Osteocyte (in vitro differentiated cells): Measurements from ENCODE around the gene CCDC47. TPM values are rescaled to one million over a fixed set of nuclear protein-coding genes. Genes with fewer than 3 reads are reported as not detected.
A peak's percentile ranks its signal among the peaks of the same experiment; 100 is the strongest.

Source experiments
- DNase-seq: peaks from one replicate; pipeline ENCODE4 v3.0.0; 2021; ENCODE audit warnings: mixed read lengths; ENCODE audit not compliant: unreplicated experiment; ENCODE audit errors: extremely low spot score
- H3K27ac Mint-ChIP-seq: one replicate; pipeline ENCODE4 v1.8.0; 2021; ENCODE audit warnings: mild to moderate bottlenecking, mixed read lengths; ENCODE audit not compliant: unreplicated experiment
- H3K27me3 Mint-ChIP-seq: one replicate; pipeline ENCODE4 v1.8.0; 2021; ENCODE audit warnings: mixed read lengths; ENCODE audit not compliant: unreplicated experiment
- H3K36me3 Mint-ChIP-seq: one replicate; pipeline ENCODE4 v1.8.0; 2021; ENCODE audit warnings: mixed read lengths; ENCODE audit not compliant: unreplicated experiment
- H3K4me1 Mint-ChIP-seq: one replicate; pipeline ENCODE4 v1.8.0; 2021; ENCODE audit warnings: mixed read lengths; ENCODE audit not compliant: unreplicated experiment
- H3K4me3 Mint-ChIP-seq: one replicate; pipeline ENCODE4 v1.8.0; 2021; ENCODE audit warnings: mild to moderate bottlenecking, moderate library complexity, mixed read lengths; ENCODE audit not compliant: unreplicated experiment
- H3K9me3 Mint-ChIP-seq: one replicate; pipeline ENCODE4 v1.8.0; 2021; ENCODE audit warnings: mixed read lengths; ENCODE audit not compliant: unreplicated experiment
- total RNA-seq: library from RNA; stranded (reverse); gene quantifications from 2 replicates; pipeline ENCODE4 v1.2.1, GENCODE V29; 2021
- TF ChIP-seq, protein P1 (sequence below): fragments of 200-600 bp; sonication (generic); IDR thresholded peaks from 2 replicates; pipeline ENCODE4 v1.5.0; 2021; ENCODE audit warnings: antibody characterized with exemption, mild to moderate bottlenecking, moderate library complexity

The CCDC47 gene
- total RNA-seq, 1 donor from 2014 or later, result 80.6 TPM

DNA sequence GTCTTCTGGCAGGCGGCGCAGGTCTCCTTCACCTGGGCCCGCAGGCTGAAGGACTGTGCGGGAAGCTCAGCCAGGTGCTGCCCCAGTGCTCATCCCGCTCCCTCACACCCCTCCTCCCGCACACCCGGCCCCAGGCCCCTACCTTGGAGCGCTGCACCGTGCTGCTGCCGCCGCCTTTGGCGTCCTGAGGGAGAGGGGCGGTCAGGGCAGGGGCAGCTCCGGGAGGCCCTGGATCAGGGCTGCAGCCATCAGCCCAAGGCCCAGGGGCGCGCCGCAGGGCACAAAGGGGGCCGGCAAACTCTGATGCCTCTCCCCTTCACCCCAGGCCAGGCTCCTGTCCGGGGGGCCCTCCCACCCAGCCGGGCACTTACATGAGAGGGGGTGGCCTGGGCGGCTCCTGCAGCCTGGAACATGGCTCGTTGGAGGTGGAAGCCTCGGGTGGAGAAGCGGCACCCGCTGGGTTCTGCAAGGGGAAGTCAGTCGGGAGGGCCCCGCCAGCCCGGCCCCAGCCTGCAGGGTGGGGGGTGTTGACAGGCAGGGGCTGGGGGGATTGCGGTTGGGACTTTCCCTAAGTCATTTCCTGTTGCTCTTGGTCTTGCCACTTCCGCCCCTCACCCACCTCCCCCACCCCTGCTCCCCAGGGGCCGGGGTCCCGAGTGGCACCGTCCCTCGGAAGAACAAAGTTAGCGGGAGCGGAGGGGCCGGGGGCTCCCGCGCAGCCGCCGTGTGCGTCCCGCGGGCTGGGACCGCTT is 74.3 kb downstream of the CCDC47 start:
- Mint-ChIP-seq H3K4me3 (peak overlapping the region; percentile 77), H3K36me3 (peaks cover 13% of the 10 kb centered on the region), H3K9me3 (no peaks in the 10 kb centered on the region), H3K27me3 (no peaks in the 10 kb centered on the region), H3K27ac (no peak overlapping the region), H3K4me1 (peaks cover 34% of the 10 kb centered on the region)
- DNase-seq, result no peak
- TF ChIP-seq, protein P1, sequence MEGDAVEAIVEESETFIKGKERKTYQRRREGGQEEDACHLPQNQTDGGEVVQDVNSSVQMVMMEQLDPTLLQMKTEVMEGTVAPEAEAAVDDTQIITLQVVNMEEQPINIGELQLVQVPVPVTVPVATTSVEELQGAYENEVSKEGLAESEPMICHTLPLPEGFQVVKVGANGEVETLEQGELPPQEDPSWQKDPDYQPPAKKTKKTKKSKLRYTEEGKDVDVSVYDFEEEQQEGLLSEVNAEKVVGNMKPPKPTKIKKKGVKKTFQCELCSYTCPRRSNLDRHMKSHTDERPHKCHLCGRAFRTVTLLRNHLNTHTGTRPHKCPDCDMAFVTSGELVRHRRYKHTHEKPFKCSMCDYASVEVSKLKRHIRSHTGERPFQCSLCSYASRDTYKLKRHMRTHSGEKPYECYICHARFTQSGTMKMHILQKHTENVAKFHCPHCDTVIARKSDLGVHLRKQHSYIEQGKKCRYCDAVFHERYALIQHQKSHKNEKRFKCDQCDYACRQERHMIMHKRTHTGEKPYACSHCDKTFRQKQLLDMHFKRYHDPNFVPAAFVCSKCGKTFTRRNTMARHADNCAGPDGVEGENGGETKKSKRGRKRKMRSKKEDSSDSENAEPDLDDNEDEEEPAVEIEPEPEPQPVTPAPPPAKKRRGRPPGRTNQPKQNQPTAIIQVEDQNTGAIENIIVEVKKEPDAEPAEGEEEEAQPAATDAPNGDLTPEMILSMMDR, result no peak

DNA sequence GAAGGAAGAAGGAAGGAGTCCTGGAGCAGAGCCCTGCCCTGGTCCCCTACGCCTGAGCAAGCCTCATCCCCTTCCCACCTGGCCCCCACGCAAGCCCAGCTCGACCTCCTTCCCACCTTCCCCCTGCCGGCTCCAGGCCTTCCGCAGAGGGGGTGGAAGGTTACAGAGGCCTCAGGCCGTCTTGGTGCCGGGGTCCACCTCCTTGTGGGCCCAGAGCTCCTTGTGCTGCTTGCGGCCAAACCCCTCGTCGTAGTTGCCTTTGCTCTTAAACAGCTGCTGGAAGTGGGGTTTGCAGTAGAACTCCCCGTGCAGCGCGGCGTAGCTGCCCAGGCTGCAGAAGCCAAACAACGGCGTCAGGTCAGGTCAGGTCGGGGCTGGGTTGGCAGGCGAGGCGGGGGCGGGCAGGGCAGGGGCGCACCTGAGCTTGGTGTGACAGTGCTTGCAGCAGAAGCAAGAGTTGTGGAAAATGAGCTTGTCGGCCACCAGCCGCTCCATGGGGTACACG is 75.0 kb downstream of the CCDC47 start:
- peaks cover 10% of the 10 kb centered on the region for H3K36me3 Mint-ChIP-seq
- DNase-seq, result no peak
- no peak overlapping the region for H3K27ac Mint-ChIP-seq
- H3K9me3 Mint-ChIP-seq, result no peaks in the 10 kb centered on the region
- peaks cover 32% of the 10 kb centered on the region for H3K4me1 Mint-ChIP-seq
- peak overlapping the region; percentile 77 for H3K4me3 Mint-ChIP-seq
- H3K27me3 Mint-ChIP-seq, result no peaks in the 10 kb centered on the region
- TF ChIP-seq, protein P1, result no peak

DNA sequence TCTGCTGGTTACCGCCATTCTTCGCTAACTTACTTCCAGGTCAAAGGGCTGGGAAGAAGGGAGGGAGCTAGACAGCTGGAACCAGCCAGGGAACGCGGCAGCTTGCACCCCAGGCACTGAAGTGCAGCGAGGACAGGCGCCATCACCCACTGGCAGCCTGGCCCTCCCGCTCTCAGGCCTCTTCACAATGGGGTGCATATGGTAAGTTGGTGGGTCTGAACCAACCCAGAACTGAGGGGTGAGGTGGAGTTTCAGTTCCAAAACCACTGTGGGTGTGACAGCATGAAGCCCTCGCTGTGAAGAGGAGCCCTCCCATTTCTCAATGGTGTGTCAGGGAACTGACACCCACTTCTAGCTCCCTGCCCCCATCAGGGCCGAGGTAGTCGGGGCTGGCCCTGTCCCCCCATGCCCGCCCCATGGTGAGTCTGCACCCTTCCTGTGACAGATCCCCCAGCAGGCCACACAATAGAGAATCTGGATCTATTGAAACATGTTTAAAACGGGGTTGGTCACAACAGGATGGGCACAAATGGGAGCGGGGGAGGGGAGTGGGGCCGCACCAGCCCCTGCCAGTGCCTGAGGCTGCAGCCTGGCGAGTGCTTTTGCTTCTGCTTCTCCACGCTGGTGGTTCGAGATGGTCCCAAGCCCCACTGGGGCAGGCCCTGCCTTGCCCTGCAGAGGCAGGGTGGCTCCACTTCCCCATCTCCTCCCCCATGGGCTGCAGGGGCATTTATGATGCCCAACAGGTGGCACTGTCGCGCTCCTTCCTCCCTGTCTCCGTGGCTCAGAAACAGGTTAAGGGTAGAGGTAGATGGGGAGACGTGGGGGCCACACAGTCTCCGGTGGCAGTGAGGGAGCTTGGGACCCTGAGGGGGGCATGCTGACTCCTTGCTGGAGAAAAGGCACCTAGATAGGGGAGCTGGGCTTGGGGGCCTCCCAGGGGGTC is 75.8 kb downstream of the CCDC47 start:
- H3K4me3 Mint-ChIP-seq, result peak overlapping the region; percentile 45
- H3K27me3 Mint-ChIP-seq, result no peaks in the 10 kb centered on the region
- no peak for DNase-seq
- peaks cover 3% of the 10 kb centered on the region for H3K36me3 Mint-ChIP-seq
- H3K4me1 Mint-ChIP-seq, result peaks cover 28% of the 10 kb centered on the region
- H3K9me3 Mint-ChIP-seq, result no peaks in the 10 kb centered on the region
- peak overlapping the region; percentile 47 for H3K27ac Mint-ChIP-seq
- TF ChIP-seq, protein P1, result peak; percentile 52

DNA sequence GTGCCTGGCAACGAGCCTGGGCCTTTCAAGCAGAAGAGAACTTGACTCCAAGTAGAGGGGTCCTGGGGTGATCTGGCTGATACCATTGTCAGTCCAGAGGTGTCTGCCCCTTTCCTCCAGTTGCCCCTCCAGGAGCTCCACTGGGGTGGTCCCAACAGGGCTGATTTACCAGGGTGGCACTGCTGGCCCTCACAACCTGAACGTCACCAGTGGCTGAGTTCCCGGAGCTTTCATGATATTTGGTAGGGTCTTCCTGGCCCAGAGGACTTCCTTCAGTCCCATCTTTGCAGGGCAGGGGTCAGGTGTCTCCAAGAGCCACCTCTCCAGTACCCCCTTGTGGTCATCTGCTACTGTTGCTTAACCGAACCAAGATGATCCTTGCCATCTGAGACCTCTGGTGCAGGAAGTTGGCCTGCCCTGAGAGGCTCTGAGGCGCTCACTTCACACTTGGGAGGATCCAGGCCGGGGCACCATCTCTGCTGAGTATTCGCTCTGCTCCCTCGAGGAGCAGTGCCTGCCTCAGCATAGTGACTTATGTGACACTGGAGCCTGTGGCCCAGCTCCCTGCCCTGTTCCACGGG is 76.9 kb downstream of the CCDC47 start:
- no peak for DNase-seq
- Mint-ChIP-seq H3K27me3 (no peaks in the 10 kb centered on the region), H3K36me3 (peaks cover 3% of the 10 kb centered on the region), H3K4me1 (peaks cover 18% of the 10 kb centered on the region), H3K27ac (no peak overlapping the region), H3K4me3 (no peak overlapping the region), H3K9me3 (no peaks in the 10 kb centered on the region)
- TF ChIP-seq, protein P1, result peak; percentile 52
